Cardiac fibroblast (primary cell): ENCODE data around the gene FN3KRP.

Source experiments
- DNase-seq, 2 donors: peaks; one replicate each; pipeline versions ENCODE4 v3.0.0 to v3.0.0-alpha.2; 2010; ENCODE audit warnings: low read depth in 2 of 2
- H3K4me3 ChIP-seq, 2 donors: replicated peaks in 1 of 2; 1 replicate in 1 of 2; 2 replicates in 1 of 2; pipeline ENCODE4 v1.5.1; 2011; ENCODE audit warnings: low read depth in 2 of 2, low read length in 2 of 2, mild to moderate bottlenecking in 2 of 2, moderate library complexity in 1 of 2
- CTCF ChIP-seq: IDR thresholded peaks from one replicate; pipeline ENCODE4 v1.5.1; 2011; ENCODE audit warnings: low read depth, mild to moderate bottlenecking, low read length, inconsistent platforms

The FN3KRP gene

GRCh38 chr17:82745524-82745923 is 29.0 kb downstream of the FN3KRP start:
- TF ChIP-seq CTCF: no peak
- DNase-seq: no peak

GRCh38 chr17:82748756-82749155 is 32.2 kb downstream of the FN3KRP start:
- TF ChIP-seq CTCF: no peak
- no peak for DNase-seq
- no peak overlapping the region for H3K4me3 ChIP-seq

More at GRCh38 chr17:82745524-82745923, 29.0 kb downstream of the FN3KRP start:
- H3K4me3 ChIP-seq: no peak overlapping the region

- no peak overlapping the region for H3K4me3 ChIP-seq
- DNase-seq: no peak
- no peak for TF ChIP-seq CTCF
These were observed 33.9 kb downstream of the FN3KRP start for GRCh38 chr17:82750241-82750908.

- peak overlapping the region; percentile 47 to 54 for H3K4me3 ChIP-seq
- no peak for TF ChIP-seq CTCF
- peak in 1 of 2 donors; percentile 12 for DNase-seq
These were observed 34.7 kb downstream of the FN3KRP start for GRCh38 chr17:82751171-82751570.

- TF ChIP-seq CTCF: no peak
- H3K4me3 ChIP-seq: peak within 1 kb of the TSS; percentile 65 to 91
- peak; percentile 91 to 96 for DNase-seq
These were observed 35.3 kb downstream of the FN3KRP start, which contains the start of gene TBCD for GRCh38 chr17:82751571-82752370. TSS of gene TBCD (plus strand) at chr17:82752065. CDS start at chr17:82752194, 129 bp downstream.

- DNase-seq: peak; percentile 17 to 25
- TF ChIP-seq CTCF: no peak
- H3K4me3 ChIP-seq: peak overlapping the region; percentile 65 to 91
These were observed 36.1 kb downstream of the FN3KRP start for GRCh38 chr17:82752371-82753200.
